SK-N-SH treated with all-trans-retinoic acid at 6 μM for 48 hours (cell line): ENCODE results near the gene TSHZ2.

Experiments used
- CSRNP3 ChIP-seq: fragments of 250-450 bp; sonication (Bioruptor Pico); IDR thresholded peaks from 2 replicates; pipeline ENCODE4 v1.5.1; 2021; ENCODE audit warnings: mild to moderate bottlenecking, moderate library complexity
- GLIS3 ChIP-seq: fragments of 250-450 bp; sonication (Bioruptor Pico); IDR thresholded peaks from 2 replicates; pipeline ENCODE4 v1.5.0; 2020; ENCODE audit warnings: mild to moderate bottlenecking, moderate library complexity
- ISL1 ChIP-seq: fragments of 250-450 bp; sonication (Bioruptor Pico); IDR thresholded peaks from 2 replicates; pipeline ENCODE4 v2.1.2; 2022; ENCODE audit warnings: mild to moderate bottlenecking, moderate library complexity
- PATZ1 ChIP-seq: fragments of 250-450 bp; sonication (Bioruptor Pico); IDR thresholded peaks from 2 replicates; pipeline ENCODE4 v1.8.0; 2020; ENCODE audit warnings: mild to moderate bottlenecking, moderate library complexity, borderline replicate concordance
- PPARA ChIP-seq: fragments of 250-450 bp; sonication (Bioruptor Pico); IDR thresholded peaks from 2 replicates; pipeline ENCODE4 v1.5.0; 2020; ENCODE audit warnings: mild to moderate bottlenecking, borderline replicate concordance
- RARB ChIP-seq: fragments of 250-450 bp; sonication (Bioruptor Pico); IDR thresholded peaks from 2 replicates; pipeline ENCODE4 v1.8.0; 2021; ENCODE audit warnings: mild to moderate bottlenecking, moderate library complexity
- TSHZ2 ChIP-seq: fragments of 250-450 bp; sonication (Bioruptor Pico); IDR thresholded peaks from 2 replicates; pipeline ENCODE4 v1.5.0; 2020; ENCODE audit warnings: mild to moderate bottlenecking, moderate library complexity
- ZFP30 ChIP-seq: fragments of 450-650 bp; formaldehyde crosslinking; IDR thresholded peaks from 2 replicates; pipeline ENCODE4 v1.5.0; 2022; ENCODE audit warnings: mild to moderate bottlenecking, moderate library complexity
- ZNF565 ChIP-seq: fragments of 450-650 bp; formaldehyde crosslinking; conservative IDR thresholded peaks from 2 replicates; pipeline ENCODE4 v1.5.0; 2020; ENCODE audit warnings: low read depth, mild to moderate bottlenecking, moderate library complexity

GRCh38 chr20:53495398-53496092 is 523.4 kb downstream of the TSHZ2 start:
- TF ChIP-seq RARB (CRISPR knock-in tag) (no peak), PATZ1 (CRISPR knock-in tag) (no peak), PPARA (CRISPR knock-in tag) (peak; percentile 37; the same call in 1 of the 2 replicates), ZFP30 (CRISPR knock-in tag) (no peak), ZNF565 (CRISPR knock-in tag) (no peak), TSHZ2 (CRISPR knock-in tag) (peak; percentile 62), ISL1 (CRISPR knock-in tag) (no peak), GLIS3 (CRISPR knock-in tag) (no peak), CSRNP3 (CRISPR knock-in tag) (no peak)
